D721Med (cell line): ENCODE results near the gene SUMF1.

ENCODE experiments used
- DNase-seq: peaks from one replicate; pipeline ENCODE4 v3.0.0; 2011; ENCODE audit warnings: low spot score; ENCODE audit not compliant: insufficient read length
- FAIRE-seq: peaks from 2 replicates; lab custom pipeline; 2011; peaks lifted over from hg19 to GRCh38; lab: Jason Lieb, UNC
- CTCF ChIP-seq: IDR thresholded peaks from 2 replicates; pipeline ENCODE4 v1.5.1; 2012; ENCODE audit warnings: mild to moderate bottlenecking, control low read depth; ENCODE audit not compliant: insufficient read depth; ENCODE audit errors: missing control alignments

SUMF1 gene

GRCh38 chr3:4408958-4409357 is 58.1 kb downstream of the SUMF1 start:
- DNase-seq (no peak), FAIRE-seq (no peak)
- TF ChIP-seq CTCF, result no peak

GRCh38 chr3:4407941-4408340 is 59.1 kb downstream of the SUMF1 start:
- FAIRE-seq (no peak), DNase-seq (no peak)
- no peak for TF ChIP-seq CTCF

GRCh38 chr3:4406746-4407568 is 60.1 kb downstream of the SUMF1 start:
- no peak for DNase-seq
- FAIRE-seq, result no peak
- TF ChIP-seq CTCF, result no peak

- TF ChIP-seq CTCF, result no peak
- FAIRE-seq (no peak), DNase-seq (no peak)
Measured at GRCh38 chr3:4404881-4405280, 62.2 kb downstream of the SUMF1 start.

GRCh38 chr3:4401441-4401840 is 65.6 kb downstream of the SUMF1 start:
- FAIRE-seq, result no peak

GRCh38 chr3:4399476-4399875 is 67.6 kb downstream of the SUMF1 start:
- DNase-seq (no peak), FAIRE-seq (no peak)
- no peak for TF ChIP-seq CTCF

More at GRCh38 chr3:4401441-4401840, 65.6 kb downstream of the SUMF1 start:
- TF ChIP-seq CTCF, result no peak
- DNase-seq, result no peak

- no peak for TF ChIP-seq CTCF
- no peak for DNase-seq
- FAIRE-seq, result no peak
Measured at GRCh38 chr3:4398941-4399245, 68.2 kb downstream of the SUMF1 start.
